ENCODE data around the gene SLC20A1. TPM values are rescaled to one million over a fixed set of nuclear protein-coding genes. Genes with fewer than 3 reads are reported as not detected.

Gene SLC20A1
- total RNA-seq, 1 experiment from 2014 or later, result 154 TPM

DNA sequence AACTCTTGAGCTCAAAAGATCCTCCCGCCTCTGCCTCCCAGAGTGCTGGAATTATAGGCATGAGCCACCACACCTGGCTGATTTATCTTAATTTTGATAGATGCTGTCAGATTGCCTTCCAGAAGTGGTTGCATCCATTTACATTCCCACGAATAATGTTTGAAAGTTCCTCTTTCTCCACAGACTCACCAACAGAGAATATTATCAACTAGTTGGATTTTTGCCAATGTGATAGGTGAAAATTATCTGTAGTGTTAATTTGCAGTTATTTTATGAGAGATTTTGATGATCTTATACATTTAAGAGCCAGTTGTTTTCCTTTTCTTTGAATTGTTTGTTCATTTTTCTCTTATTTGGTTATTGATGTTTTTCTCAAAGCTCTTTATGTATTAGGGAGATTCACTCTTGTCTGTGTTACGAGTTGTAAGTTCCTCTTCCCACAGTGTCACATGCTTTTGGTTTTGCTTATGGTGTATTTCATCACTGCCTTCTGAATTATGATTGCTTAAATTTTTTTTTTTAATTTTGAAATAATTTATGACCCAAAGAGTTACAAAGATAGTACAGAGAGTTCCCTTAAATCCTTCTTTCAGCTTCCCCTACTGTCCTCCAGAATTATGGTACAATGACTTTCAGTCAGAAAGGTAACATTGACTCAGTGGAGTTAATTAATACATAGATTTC, 54.4 kb downstream of the SLC20A1 start:
- POLR2A ChIA-PET, result no interaction called here
- H3K9me3 ChIP-seq (ENCODE audit: control insufficient read depth in 1 of 2, insufficient read depth in 1 of 2, low read depth in 1 of 2, low read length in 2 of 2), result no peaks in the 10 kb centered on the region
- CTCF ChIA-PET, result interaction anchor here (0.8 kb wide), 1 partner anchor 27 kb away, joined by 3 read pairs; no protein-coding TSS in a partner anchor
- TF ChIP-seq POLR2AphosphoS5 (IDR thresholded peaks at IDR 0.05; ENCODE audit: low read depth, low read length) (no peak), ZNF274 (IDR thresholded peaks at IDR 0.05; ENCODE audit: low read depth, low read length) (no peak), SP1 (IDR thresholded peaks at IDR 0.05; ENCODE audit: low read depth) (no peak), FOSL1 (IDR thresholded peaks at IDR 0.05; ENCODE audit: low read depth) (no peak), EZH2phosphoT487 (IDR thresholded peaks at IDR 0.05; ENCODE audit: borderline replicate concordance) (no peak), EZH2 (IDR thresholded peaks at IDR 0.05) (no peak)
- TF ChIP-seq, protein P1, sequence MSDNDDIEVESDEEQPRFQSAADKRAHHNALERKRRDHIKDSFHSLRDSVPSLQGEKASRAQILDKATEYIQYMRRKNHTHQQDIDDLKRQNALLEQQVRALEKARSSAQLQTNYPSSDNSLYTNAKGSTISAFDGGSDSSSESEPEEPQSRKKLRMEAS (IDR thresholded peaks at IDR 0.05), result no peak
- TF ChIP-seq, protein P2, sequence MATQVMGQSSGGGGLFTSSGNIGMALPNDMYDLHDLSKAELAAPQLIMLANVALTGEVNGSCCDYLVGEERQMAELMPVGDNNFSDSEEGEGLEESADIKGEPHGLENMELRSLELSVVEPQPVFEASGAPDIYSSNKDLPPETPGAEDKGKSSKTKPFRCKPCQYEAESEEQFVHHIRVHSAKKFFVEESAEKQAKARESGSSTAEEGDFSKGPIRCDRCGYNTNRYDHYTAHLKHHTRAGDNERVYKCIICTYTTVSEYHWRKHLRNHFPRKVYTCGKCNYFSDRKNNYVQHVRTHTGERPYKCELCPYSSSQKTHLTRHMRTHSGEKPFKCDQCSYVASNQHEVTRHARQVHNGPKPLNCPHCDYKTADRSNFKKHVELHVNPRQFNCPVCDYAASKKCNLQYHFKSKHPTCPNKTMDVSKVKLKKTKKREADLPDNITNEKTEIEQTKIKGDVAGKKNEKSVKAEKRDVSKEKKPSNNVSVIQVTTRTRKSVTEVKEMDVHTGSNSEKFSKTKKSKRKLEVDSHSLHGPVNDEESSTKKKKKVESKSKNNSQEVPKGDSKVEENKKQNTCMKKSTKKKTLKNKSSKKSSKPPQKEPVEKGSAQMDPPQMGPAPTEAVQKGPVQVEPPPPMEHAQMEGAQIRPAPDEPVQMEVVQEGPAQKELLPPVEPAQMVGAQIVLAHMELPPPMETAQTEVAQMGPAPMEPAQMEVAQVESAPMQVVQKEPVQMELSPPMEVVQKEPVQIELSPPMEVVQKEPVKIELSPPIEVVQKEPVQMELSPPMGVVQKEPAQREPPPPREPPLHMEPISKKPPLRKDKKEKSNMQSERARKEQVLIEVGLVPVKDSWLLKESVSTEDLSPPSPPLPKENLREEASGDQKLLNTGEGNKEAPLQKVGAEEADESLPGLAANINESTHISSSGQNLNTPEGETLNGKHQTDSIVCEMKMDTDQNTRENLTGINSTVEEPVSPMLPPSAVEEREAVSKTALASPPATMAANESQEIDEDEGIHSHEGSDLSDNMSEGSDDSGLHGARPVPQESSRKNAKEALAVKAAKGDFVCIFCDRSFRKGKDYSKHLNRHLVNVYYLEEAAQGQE (IDR thresholded peaks at IDR 0.05; ENCODE audit: low read depth), result no peak
- TF ChIP-seq, protein P3, sequence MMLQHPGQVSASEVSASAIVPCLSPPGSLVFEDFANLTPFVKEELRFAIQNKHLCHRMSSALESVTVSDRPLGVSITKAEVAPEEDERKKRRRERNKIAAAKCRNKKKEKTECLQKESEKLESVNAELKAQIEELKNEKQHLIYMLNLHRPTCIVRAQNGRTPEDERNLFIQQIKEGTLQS (IDR thresholded peaks at IDR 0.05), result no peak
- H2AFZ ChIP-seq (ENCODE audit: low read depth, low read length, poor library complexity, severe bottlenecking), result no peak overlapping the region
- no peaks in the 10 kb centered on the region for H3K4me1 ChIP-seq (ENCODE audit: control insufficient read depth in 1 of 2, insufficient read depth in 2 of 2, low read length in 2 of 2)
- no peaks in the 10 kb centered on the region for H3K27me3 ChIP-seq (ENCODE audit: insufficient read depth, low read length)
- no peak overlapping the region for H3K4me3 ChIP-seq (replicated peaks in 1 of 2; ENCODE audit: low read depth in 1 of 2, low read length in 2 of 2)
- ATAC-seq, result no peak
- no peak overlapping the region for H3K27ac ChIP-seq (ENCODE audit: low read depth, low read length)
- no peaks in the 10 kb centered on the region for H3K9me2 ChIP-seq (ENCODE audit: insufficient read depth)
- H3K79me2 ChIP-seq (ENCODE audit: insufficient read depth, low read length), result no peaks in the 10 kb centered on the region
- no TSS peak for BruUV-seq (replicated peaks)
- H3K4me2 ChIP-seq (ENCODE audit: low read length), result no peak overlapping the region
- H3K36me3 ChIP-seq (ENCODE audit: control insufficient read depth in 1 of 2, insufficient read depth in 2 of 2, low read length in 2 of 2), result no peaks in the 10 kb centered on the region
- H4K20me1 ChIP-seq (ENCODE audit: insufficient read depth), result no peaks in the 10 kb centered on the region
- H3K9ac ChIP-seq (ENCODE audit: low read length), result no peak overlapping the region
- intact Hi-C loops (cut with micrococcal nuclease), result no loop called here
- RAD21 ChIA-PET (ENCODE audit: low non-redundant PET in 1 of 2, low total read pairs in 2 of 2, uncharacterized antibody in 2 of 2, unreplicated experiment in 2 of 2), result no interaction called here
- DNase-seq (ENCODE audit: low read depth, low spot score), result no peak
